ENCODE measurements around the gene DCC. TPM values are rescaled to one million over a fixed set of nuclear protein-coding genes. Genes with fewer than 3 reads are reported as not detected.

The DCC gene
- total and polyA plus RNA-seq, 2 donors (not counting 1 experiment from before 2014, with no cell fraction given): not detected

DNA sequence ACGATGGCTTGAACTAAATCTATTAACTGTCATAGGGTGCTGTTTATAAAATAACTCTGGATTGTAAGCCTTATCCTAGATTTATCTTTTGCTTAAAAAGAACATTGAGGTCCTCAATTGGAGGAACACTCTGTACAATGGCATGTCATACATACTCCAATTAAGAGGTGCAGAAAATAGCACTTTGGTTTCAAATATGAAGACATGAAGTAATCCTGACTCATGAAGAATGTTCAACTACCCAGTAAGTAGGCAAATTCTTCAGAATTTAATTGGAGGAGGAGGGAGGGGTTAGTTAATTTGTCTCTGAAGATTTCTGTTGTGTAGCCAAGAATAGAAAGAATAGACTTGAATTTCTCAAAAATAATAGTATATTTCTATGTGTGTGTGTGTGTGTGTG is 36.1 kb downstream of the DCC start:
- ATAC-seq (ENCODE audit: low read depth): no peak
- no CpG with 5 or more reads among the region's 1 CpG for WGBS (ENCODE audit: insufficient coverage)

DNA sequence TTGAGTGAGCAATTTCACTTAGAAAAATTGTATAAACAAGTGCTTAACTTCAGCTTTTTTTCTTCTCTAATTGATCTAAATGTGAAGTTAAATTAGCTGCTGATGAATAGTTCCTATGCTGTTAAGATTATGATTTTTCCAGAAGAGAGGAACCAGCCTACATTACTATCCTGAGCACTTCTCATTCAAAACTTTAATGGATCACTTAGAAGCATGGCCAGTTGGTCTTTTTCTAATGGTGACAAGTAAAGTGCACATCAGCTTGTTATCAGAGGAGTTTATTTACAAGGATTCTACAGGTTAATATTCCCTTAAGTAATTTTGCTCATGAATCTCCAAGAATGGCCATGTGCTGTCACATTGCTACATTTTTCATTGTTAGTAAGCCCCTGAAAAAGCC is 37.1 kb downstream of the DCC start:
- Histone ChIP-seq H2AFZ (ENCODE audit: insufficient read depth, low read depth, low read length, poor library complexity, severe bottlenecking) (no peak overlapping the region), H3K27ac (ENCODE audit: low read length in 2 of 2) (no peak overlapping the region), H3K79me2 (ENCODE audit: control insufficient read depth, insufficient read depth, low read length) (no peaks in the 10 kb centered on the region), H3K9me3 (ENCODE audit: control extremely low read depth in 1 of 3, control insufficient read depth in 2 of 3, insufficient read depth in 1 of 3, low read length in 2 of 3) (peaks cover 0 to 1% (median 0%) of the 10 kb centered on the region in 3 donors), H3K36me3 (replicated peaks in 1 of 2; ENCODE audit: control extremely low read depth in 1 of 2, control insufficient read depth in 1 of 2, extremely low read depth in 1 of 2, insufficient read depth in 2 of 2, low read length in 1 of 2) (no peaks in the 10 kb centered on the region), H3K4me3 (ENCODE audit: control extremely low read depth in 1 of 5, extremely low read depth in 1 of 5, insufficient read depth in 1 of 5, low read depth in 2 of 5, low read length in 4 of 5) (no peak overlapping the region), H3K4me2 (replicated peaks; ENCODE audit: low read depth, low read length, poor library complexity, severe bottlenecking) (no peak overlapping the region), H3K27me3 (replicated peaks in 1 of 4; ENCODE audit: control extremely low read depth in 1 of 4, control insufficient read depth in 3 of 4, insufficient read depth in 4 of 4, low read length in 3 of 4) (no peaks in the 10 kb centered on the region), H4K20me1 (ENCODE audit: control insufficient read depth, insufficient read depth, low read length, poor library complexity, severe bottlenecking) (no peaks in the 10 kb centered on the region), H3K4me1 (ENCODE audit: control insufficient read depth in 2 of 2, insufficient read depth in 2 of 2, low read length in 2 of 2) (no peaks in the 10 kb centered on the region), H3K9ac (ENCODE audit: low read length) (no peak overlapping the region)
- Mint-ChIP-seq H3K9me3 (ENCODE audit: insufficient read depth) (no peaks in the 10 kb centered on the region), H3K27ac (no peak overlapping the region), H3K27me3 (no peaks in the 10 kb centered on the region), H3K4me3 (no peak overlapping the region), H3K4me1 (no peaks in the 10 kb centered on the region)
- intact Hi-C loops (cut with micrococcal nuclease): no loop called here
- POLR2A ChIA-PET: no interaction called here
- DNase-seq (no peak), ATAC-seq (ENCODE audit: low read depth) (no peak)
- TF ChIP-seq, protein P1, sequence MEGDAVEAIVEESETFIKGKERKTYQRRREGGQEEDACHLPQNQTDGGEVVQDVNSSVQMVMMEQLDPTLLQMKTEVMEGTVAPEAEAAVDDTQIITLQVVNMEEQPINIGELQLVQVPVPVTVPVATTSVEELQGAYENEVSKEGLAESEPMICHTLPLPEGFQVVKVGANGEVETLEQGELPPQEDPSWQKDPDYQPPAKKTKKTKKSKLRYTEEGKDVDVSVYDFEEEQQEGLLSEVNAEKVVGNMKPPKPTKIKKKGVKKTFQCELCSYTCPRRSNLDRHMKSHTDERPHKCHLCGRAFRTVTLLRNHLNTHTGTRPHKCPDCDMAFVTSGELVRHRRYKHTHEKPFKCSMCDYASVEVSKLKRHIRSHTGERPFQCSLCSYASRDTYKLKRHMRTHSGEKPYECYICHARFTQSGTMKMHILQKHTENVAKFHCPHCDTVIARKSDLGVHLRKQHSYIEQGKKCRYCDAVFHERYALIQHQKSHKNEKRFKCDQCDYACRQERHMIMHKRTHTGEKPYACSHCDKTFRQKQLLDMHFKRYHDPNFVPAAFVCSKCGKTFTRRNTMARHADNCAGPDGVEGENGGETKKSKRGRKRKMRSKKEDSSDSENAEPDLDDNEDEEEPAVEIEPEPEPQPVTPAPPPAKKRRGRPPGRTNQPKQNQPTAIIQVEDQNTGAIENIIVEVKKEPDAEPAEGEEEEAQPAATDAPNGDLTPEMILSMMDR (IDR thresholded peaks at IDR 0.05): no peak
- no peak for TF ChIP-seq EZH2 (IDR thresholded peaks at IDR 0.05; ENCODE audit: borderline replicate concordance, insufficient read depth, low read depth, low read length, poor library complexity, severe bottlenecking)
- CTCF ChIA-PET: no interaction called here

More for the DNA sequence above, 36.1 kb downstream of the DCC start:
- no peak overlapping the region for H3K27ac ChIP-seq (ENCODE audit: low read length in 2 of 2)
- DNase-seq: no peak
- H3K27me3 ChIP-seq (replicated peaks in 1 of 4; ENCODE audit: control extremely low read depth in 1 of 4, control insufficient read depth in 3 of 4, insufficient read depth in 4 of 4, low read length in 3 of 4): no peaks in the 10 kb centered on the region
- peaks cover 0 to 1% (median 0%) of the 10 kb centered on the region in 3 donors for H3K9me3 ChIP-seq (ENCODE audit: control extremely low read depth in 1 of 3, control insufficient read depth in 2 of 3, insufficient read depth in 1 of 3, low read length in 2 of 3)
- Mint-ChIP-seq H3K27me3 (no peaks in the 10 kb centered on the region), H3K4me1 (no peaks in the 10 kb centered on the region), H3K9me3 (ENCODE audit: insufficient read depth) (no peaks in the 10 kb centered on the region), H3K4me3 (no peak overlapping the region), H3K27ac (no peak overlapping the region)
- intact Hi-C loops (cut with micrococcal nuclease): no loop called here
- POLR2A ChIA-PET: no interaction called here
- no peak overlapping the region for H3K4me2 ChIP-seq (replicated peaks; ENCODE audit: low read depth, low read length, poor library complexity, severe bottlenecking)
- CTCF ChIA-PET: no interaction called here
- no peaks in the 10 kb centered on the region for H3K4me1 ChIP-seq (ENCODE audit: control insufficient read depth in 2 of 2, insufficient read depth in 2 of 2, low read length in 2 of 2)
- no peak overlapping the region for H3K9ac ChIP-seq (ENCODE audit: low read length)
- TF ChIP-seq, protein P1 (IDR thresholded peaks at IDR 0.05): no peak
- TF ChIP-seq EZH2 (IDR thresholded peaks at IDR 0.05; ENCODE audit: borderline replicate concordance, insufficient read depth, low read depth, low read length, poor library complexity, severe bottlenecking): no peak
- no peak overlapping the region for H2AFZ ChIP-seq (ENCODE audit: insufficient read depth, low read depth, low read length, poor library complexity, severe bottlenecking)
- H3K79me2 ChIP-seq (ENCODE audit: control insufficient read depth, insufficient read depth, low read length): no peaks in the 10 kb centered on the region
- H3K4me3 ChIP-seq (ENCODE audit: control extremely low read depth in 1 of 5, extremely low read depth in 1 of 5, insufficient read depth in 1 of 5, low read depth in 2 of 5, low read length in 4 of 5): no peak overlapping the region
- H4K20me1 ChIP-seq (ENCODE audit: control insufficient read depth, insufficient read depth, low read length, poor library complexity, severe bottlenecking): no peaks in the 10 kb centered on the region
- H3K36me3 ChIP-seq (replicated peaks in 1 of 2; ENCODE audit: control extremely low read depth in 1 of 2, control insufficient read depth in 1 of 2, extremely low read depth in 1 of 2, insufficient read depth in 2 of 2, low read length in 1 of 2): no peaks in the 10 kb centered on the region

All from B cell (primary cell).